Coronary artery (tissue), 2 donors: ENCODE measurements around the gene DUSP5.

Source experiments
- DNase-seq: peaks from one replicate; pipeline ENCODE4 v3.0.0-alpha.2; 2017; ENCODE audit warnings: low spot score
- H3K27ac ChIP-seq, 2 donors: fragments of 200-600 bp; sonication (generic); one replicate each; pipeline ENCODE4 v1.5.1; 2016 to 2019
- H3K4me3 ChIP-seq: fragments of 200-600 bp; sonication (generic); 2 replicates; pipeline ENCODE4 v1.5.1; 2016; ENCODE audit warnings: mild to moderate bottlenecking, moderate library complexity
- TF ChIP-seq, protein P1 (sequence below): fragments of 200-600 bp; sonication (generic); IDR thresholded peaks from one replicate; pipeline ENCODE4 v1.5.1; 2019; ENCODE audit warnings: antibody characterized with exemption

The DUSP5 gene

DNA sequence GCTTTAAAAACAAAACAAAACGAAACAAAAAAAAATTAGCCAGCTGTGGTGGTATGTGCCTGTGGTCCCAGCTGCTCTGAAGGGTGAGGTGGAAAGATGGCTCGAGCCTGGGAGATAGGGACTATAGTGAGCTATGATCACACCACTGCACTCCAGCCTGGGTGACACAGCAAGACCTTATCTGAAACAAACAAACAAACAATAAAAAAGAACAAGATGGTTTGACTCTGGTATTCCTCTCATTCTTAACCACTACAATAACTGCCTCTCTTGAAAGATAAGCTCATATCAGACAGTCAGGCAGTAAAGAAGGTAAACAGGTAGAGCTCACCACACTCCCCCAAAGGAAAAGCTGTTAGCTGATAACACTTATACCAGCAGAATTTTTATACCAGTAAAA lies 14.1 kb upstream of the DUSP5 start:
- TF ChIP-seq, protein P1, sequence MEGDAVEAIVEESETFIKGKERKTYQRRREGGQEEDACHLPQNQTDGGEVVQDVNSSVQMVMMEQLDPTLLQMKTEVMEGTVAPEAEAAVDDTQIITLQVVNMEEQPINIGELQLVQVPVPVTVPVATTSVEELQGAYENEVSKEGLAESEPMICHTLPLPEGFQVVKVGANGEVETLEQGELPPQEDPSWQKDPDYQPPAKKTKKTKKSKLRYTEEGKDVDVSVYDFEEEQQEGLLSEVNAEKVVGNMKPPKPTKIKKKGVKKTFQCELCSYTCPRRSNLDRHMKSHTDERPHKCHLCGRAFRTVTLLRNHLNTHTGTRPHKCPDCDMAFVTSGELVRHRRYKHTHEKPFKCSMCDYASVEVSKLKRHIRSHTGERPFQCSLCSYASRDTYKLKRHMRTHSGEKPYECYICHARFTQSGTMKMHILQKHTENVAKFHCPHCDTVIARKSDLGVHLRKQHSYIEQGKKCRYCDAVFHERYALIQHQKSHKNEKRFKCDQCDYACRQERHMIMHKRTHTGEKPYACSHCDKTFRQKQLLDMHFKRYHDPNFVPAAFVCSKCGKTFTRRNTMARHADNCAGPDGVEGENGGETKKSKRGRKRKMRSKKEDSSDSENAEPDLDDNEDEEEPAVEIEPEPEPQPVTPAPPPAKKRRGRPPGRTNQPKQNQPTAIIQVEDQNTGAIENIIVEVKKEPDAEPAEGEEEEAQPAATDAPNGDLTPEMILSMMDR: no peak
- no peak overlapping the region for H3K4me3 ChIP-seq

DNA sequence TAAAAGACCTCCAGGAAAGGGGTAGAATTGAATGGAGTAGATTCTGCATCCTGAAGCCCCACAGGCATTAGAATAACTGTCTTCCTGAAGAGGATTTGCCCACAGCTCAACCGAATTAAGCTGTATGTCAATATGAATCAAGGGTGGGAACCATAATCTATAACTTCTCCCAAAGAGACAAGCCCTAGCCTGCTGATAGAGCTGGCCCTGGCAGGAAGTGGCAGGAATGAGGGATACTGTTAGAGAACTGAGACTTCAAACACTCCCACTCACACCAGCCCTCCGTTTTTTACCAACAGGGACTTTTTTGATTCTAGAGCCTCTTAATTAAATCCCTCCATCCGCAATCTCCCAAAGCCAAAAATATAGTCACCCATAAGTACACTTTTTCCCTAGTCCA lies 12.2 kb upstream of the DUSP5 start:
- no peak for DNase-seq
- Histone ChIP-seq H3K4me3 (no peak overlapping the region), H3K27ac (no peak overlapping the region)
- TF ChIP-seq, protein P1: no peak

More for the DNA sequence above, 14.1 kb upstream of the DUSP5 start:
- no peak overlapping the region for H3K27ac ChIP-seq
- DNase-seq: no peak

DNA sequence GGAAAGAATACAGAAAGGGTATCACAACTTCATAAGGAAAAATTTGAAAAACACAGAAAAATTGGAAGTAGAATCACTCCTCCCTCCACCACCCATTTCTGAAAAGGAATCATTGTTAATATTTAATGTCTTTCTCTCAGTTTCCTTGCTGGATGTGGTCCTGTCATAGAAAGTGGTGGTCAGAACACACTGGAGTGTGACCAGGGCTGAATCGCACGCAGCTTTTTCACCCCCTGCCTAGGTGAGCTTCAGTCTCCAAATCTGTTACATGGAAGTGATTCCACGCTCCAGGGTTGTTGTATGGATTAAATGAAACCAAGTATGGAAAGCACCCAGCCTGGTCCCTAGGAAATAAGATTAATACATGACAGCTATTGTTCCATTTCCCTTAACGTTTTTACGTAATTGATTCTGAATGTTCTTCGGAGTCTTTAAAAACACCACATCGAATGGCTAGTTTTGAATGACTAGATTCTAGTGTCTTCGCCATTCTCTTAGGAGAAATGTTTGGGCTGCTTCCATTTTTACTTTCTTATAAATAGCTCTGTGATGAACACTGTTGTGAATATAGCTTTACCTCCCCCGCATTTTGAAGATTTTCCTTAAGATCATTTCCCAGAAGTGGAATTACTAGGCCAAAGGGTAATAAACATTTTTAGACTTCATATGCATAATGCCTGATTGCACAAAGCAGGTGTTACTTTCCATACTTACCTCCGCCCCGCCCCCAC lies 10.9 kb upstream of the DUSP5 start:
- DNase-seq: no peak
- TF ChIP-seq, protein P1: no peak
- Histone ChIP-seq H3K27ac (no peak overlapping the region), H3K4me3 (no peak overlapping the region)

DNA sequence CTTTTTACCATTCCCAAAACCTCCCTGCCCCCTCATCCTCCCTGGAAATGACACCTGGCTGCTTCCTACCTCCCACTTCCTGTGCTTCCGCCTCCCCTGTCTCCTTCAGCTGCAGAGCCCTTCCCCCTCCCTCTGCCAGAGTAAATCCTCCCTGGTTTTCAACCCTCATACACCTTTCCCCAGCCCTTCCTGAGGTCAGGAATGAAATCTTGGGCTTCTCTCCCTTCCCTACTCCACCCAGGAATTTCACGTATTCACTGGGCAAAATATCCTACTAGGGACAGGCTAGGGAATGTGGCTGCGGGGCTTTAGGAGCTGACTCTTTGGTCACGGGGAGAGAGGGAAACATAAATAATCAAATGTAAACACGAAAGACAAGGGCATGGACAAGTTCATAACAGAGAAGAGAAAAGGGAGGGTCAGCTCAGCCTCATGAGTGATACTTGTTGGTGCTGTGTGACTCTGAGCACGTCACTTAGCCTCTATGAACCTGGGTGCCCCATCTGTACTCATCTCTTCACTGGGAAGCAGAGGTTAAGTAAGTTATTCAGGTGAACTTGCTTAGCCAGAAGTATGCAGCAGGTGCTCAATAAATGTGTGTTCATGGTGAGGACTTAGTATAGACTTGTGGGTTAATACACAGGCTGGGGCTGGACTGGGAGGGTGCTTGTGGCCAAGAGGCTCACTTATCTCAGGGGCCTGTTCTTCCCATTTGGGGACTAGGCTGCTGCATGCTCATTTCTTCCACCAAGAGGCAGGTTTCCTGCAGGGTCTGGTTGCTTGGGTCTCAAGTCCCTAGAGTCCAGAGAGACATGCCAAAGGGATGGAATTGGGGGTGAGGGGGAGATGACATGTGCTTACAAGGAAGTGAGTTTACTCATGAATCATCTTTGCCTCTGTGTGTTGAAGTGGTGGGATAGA lies 10.0 kb upstream of the DUSP5 start:
- TF ChIP-seq, protein P1: no peak
- no peak overlapping the region for H3K27ac ChIP-seq
- H3K4me3 ChIP-seq: no peak overlapping the region
- DNase-seq: no peak

DNA sequence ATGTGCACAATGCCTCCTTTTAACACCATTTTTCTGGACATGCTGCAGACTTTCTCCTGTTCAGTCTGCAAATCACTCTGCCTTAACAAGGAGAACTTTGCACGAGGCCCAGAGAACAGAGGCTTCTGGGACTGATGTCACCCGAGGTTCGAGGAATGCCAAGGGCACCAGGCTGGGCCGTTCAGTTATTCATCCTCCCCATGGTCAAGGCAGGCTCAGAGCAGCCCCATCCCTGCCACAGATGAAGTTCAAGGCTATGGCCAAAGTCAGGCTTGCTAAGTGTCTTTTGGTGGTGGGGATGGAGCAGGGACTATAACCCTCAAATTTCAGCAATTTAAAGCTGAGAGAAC lies 9.4 kb upstream of the DUSP5 start:
- TF ChIP-seq, protein P1: no peak
- no peak for DNase-seq
- H3K4me3 ChIP-seq: no peak overlapping the region
- H3K27ac ChIP-seq: no peak overlapping the region

DNA sequence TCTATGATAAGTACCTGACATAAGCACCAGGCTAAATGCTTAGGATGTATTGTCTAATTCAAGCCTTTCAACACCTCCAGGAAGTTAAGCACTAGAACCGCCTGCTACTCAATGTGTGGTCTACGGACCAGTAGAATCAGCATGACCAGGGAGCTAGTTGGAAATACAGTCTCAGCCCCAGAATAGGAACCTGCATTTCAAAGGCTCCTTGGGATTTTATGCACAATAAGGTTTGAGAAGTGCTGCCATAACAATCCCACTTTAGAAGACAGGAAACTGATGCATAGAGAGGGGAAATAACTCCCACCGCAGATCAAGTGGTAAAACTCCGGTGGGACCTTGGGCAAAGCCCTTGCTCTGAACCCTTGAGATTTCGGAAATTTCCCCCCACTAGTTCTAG lies 8.8 kb upstream of the DUSP5 start:
- H3K4me3 ChIP-seq: no peak overlapping the region
- TF ChIP-seq, protein P1: no peak
- no peak overlapping the region for H3K27ac ChIP-seq
- no peak for DNase-seq
